ENCODE measurements around the gene RAB30.

- TF ChIP-seq ZNF398 (CRISPR knock-in tag; IDR thresholded peaks at IDR 0.05) (no peak), MTA3 (IDR thresholded peaks at IDR 0.05; ENCODE audit: borderline replicate concordance) (no peak), CHD7 (IDR thresholded peaks at IDR 0.05; ENCODE audit: low read depth, low read length) (no peak), MAX (CRISPR knock-in tag; IDR thresholded peaks at IDR 0.05) (no peak), POLR2A (conservative IDR thresholded peaks at IDR 0.05) (no peak), SMARCE1 (IDR thresholded peaks at IDR 0.05) (no peak), ZNF511 (CRISPR knock-in tag; IDR thresholded peaks at IDR 0.05) (no peak), GATAD2A (IDR thresholded peaks at IDR 0.05) (no peak), MEIS2 (IDR thresholded peaks at IDR 0.05; ENCODE audit: partially characterized antibody) (no peak), NR2C2 (CRISPR knock-in tag; IDR thresholded peaks at IDR 0.05) (no peak), NR2C2 (tag; IDR thresholded peaks at IDR 0.05) (no peak)
Observed at GRCh38 chr11:83112886-83113285, 41.2 kb upstream of the RAB30 start.
